Activated CD8-positive, alpha-beta T cell treated with anti-CD3 and anti-CD28 coated beads, Interleukin-2, amount 10 ng/mL, durations not matched to agents 7 days and 5 days (primary cell): ENCODE measurements around the gene B3GALNT2. TPM values are rescaled to one million over a fixed set of nuclear protein-coding genes. Genes with fewer than 3 reads are reported as not detected.

ENCODE experiments used
- ATAC-seq: fragments of 150-1000 bp; cut with Tn5 transposase; one replicate; pipeline ENCODE4 v1.10.0; 2021; ENCODE audit warnings: moderate library complexity
- CTCF ChIA-PET: fragments of 350-600 bp; sonication (Branson Sonifier 250); formaldehyde crosslinking; loops from one replicate; lab custom pipeline; 2021; ENCODE audit warnings: antibody characterized with exemption; lab: Charles Lee
- POLR2A ChIA-PET: fragments of 350-600 bp; sonication (Branson Sonifier 250); formaldehyde crosslinking; loops from one replicate; lab custom pipeline; 2021; ENCODE audit warnings: antibody characterized with exemption; lab: Charles Lee
- DNase-seq: peaks from one replicate; pipeline ENCODE4 v3.0.0-alpha.2; 2020
- H3K27ac Mint-ChIP-seq: one replicate; pipeline ENCODE4 v1.8.0; 2021; ENCODE audit warnings: mild to moderate bottlenecking, mixed read lengths
- H3K27me3 Mint-ChIP-seq: one replicate; pipeline ENCODE4 v1.8.0; 2021; ENCODE audit warnings: low read depth, mixed read lengths
- H3K36me3 Mint-ChIP-seq: one replicate; pipeline ENCODE4 v1.8.0; 2021; ENCODE audit warnings: low read depth, mixed read lengths
- H3K4me1 Mint-ChIP-seq: one replicate; pipeline ENCODE4 v1.8.0; 2021; ENCODE audit warnings: low read depth, mixed read lengths
- H3K4me3 Mint-ChIP-seq: one replicate; pipeline ENCODE4 v1.8.0; 2021; ENCODE audit warnings: mild to moderate bottlenecking, mixed read lengths
- H3K9me3 Mint-ChIP-seq: one replicate; pipeline ENCODE4 v1.8.0; 2022; ENCODE audit warnings: mixed read lengths; ENCODE audit not compliant: insufficient read depth
- total RNA-seq, 2 experiments: library from RNA; stranded (reverse); gene quantifications; one replicate each; pipeline ENCODE4 v1.2.3, GENCODE V29; 2021

B3GALNT2 gene
- total RNA-seq, 2 experiments from 2014 or later = 12.9 to 13.0 TPM

DNA sequence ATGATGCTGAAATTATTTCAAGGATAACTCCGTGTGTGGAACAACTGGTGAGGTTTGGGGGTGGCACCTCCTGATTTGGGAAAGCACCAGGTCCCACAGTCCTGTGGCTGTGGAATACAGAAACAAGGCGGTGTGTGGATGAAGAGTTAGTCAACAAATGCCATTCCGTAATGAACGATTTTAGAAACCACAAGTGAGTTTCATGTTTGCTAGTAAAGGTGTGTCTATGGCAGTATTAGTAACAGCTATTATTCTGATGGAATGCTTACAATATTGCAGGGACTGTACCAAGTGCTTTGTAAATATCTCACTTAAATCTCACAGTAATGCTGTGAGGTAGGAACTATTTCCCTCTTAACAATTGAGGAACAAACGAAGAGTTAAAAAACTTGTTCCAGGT, 53.8 kb downstream of the B3GALNT2 start:
- H3K36me3 Mint-ChIP-seq = peaks cover 34% of the 10 kb centered on the region
- POLR2A ChIA-PET = interaction anchor here (0.9 kb wide), 1 partner anchor 54 kb away, joined by 3 read pairs; the partner anchor contains the start of gene B3GALNT2

DNA sequence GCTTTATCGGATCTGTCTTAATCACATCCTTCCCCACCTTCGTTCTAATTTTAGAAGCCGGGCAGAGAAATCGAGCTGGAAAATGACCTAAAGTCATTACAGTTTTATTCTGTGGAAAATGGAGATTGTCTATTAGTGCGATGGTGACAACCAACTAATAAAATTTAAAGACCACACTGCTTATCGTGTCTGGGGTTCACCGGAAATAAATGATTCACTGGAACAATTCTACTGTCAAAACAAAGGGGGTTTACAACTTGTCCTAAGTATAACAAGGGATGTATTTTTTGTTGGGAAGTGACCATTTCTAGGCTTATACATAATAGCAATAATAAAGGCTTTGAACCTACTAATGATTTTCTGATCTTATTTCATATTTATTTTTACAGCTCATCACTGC, 55.6 kb downstream of the B3GALNT2 start:
- Mint-ChIP-seq H3K9me3 (no peaks in the 10 kb centered on the region), H3K36me3 (peaks cover 41% of the 10 kb centered on the region), H3K27me3 (no peaks in the 10 kb centered on the region), H3K4me3 (no peak overlapping the region), H3K27ac (no peak overlapping the region), H3K4me1 (no peaks in the 10 kb centered on the region)
- no peak for DNase-seq
- POLR2A ChIA-PET = interaction anchor here (0.6 kb wide), 1 partner anchor 294 kb away, joined by 4 read pairs; no protein-coding TSS in a partner anchor
- no peak for ATAC-seq
- CTCF ChIA-PET = interaction anchor here (1.0 to 2.2 kb wide), 2 partner anchors 32 to 55 kb away, joined by 4 to 6 read pairs; partner anchors contain the start of gene B3GALNT2

More for the DNA sequence above, 53.8 kb downstream of the B3GALNT2 start:
- no peak for ATAC-seq
- DNase-seq = no peak
- no peaks in the 10 kb centered on the region for H3K9me3 Mint-ChIP-seq
- no peaks in the 10 kb centered on the region for H3K27me3 Mint-ChIP-seq
- CTCF ChIA-PET = interaction anchor here (0.8 to 1.9 kb wide), 3 partner anchors 9 to 63 kb away, joined by 3 to 8 read pairs (median 4); partner anchors contain the start of gene B3GALNT2
- H3K4me1 Mint-ChIP-seq = no peaks in the 10 kb centered on the region
- no peak overlapping the region for H3K27ac Mint-ChIP-seq
- no peak overlapping the region for H3K4me3 Mint-ChIP-seq

- no peak overlapping the region for H3K4me3 Mint-ChIP-seq
- ChIA-PET POLR2A (no interaction called here), CTCF (interaction anchor here (0.7 to 2.3 kb wide), 4 partner anchors 20 to 62 kb away, joined by 3 to 7 read pairs (median 4); no protein-coding TSS in a partner anchor)
- H3K4me1 Mint-ChIP-seq = no peaks in the 10 kb centered on the region
- ATAC-seq (no peak), DNase-seq (no peak)
- no peaks in the 10 kb centered on the region for H3K27me3 Mint-ChIP-seq
- H3K36me3 Mint-ChIP-seq = peaks cover 37% of the 10 kb centered on the region
- no peak overlapping the region for H3K27ac Mint-ChIP-seq
- no peaks in the 10 kb centered on the region for H3K9me3 Mint-ChIP-seq
Measured at GRCh38 chr1:235442788-235443429, 61.3 kb downstream of the B3GALNT2 start.

GRCh38 chr1:235441159-235441685, 63.0 kb downstream of the B3GALNT2 start:
- ChIA-PET CTCF (interaction anchor here (0.7 to 1.5 kb wide), 4 partner anchors 10 to 336 kb away, joined by 3 to 4 read pairs (median 4); no protein-coding TSS in a partner anchor), POLR2A (no interaction called here)
- Mint-ChIP-seq H3K4me1 (no peaks in the 10 kb centered on the region), H3K36me3 (peaks cover 39% of the 10 kb centered on the region), H3K27me3 (no peaks in the 10 kb centered on the region), H3K27ac (no peak overlapping the region), H3K9me3 (no peaks in the 10 kb centered on the region), H3K4me3 (no peak overlapping the region)
- DNase-seq (no peak), ATAC-seq (no peak)

- H3K9me3 Mint-ChIP-seq = no peaks in the 10 kb centered on the region
- no peak overlapping the region for H3K27ac Mint-ChIP-seq
- no peak for ATAC-seq
- H3K4me3 Mint-ChIP-seq = no peak overlapping the region
- DNase-seq = no peak
- ChIA-PET CTCF (interaction anchor here (0.6 kb wide), 1 partner anchor 82 kb away, joined by 3 read pairs; no protein-coding TSS in a partner anchor), POLR2A (no interaction called here)
- H3K4me1 Mint-ChIP-seq = no peaks in the 10 kb centered on the region
- peaks cover 20% of the 10 kb centered on the region for H3K36me3 Mint-ChIP-seq
- H3K27me3 Mint-ChIP-seq = no peaks in the 10 kb centered on the region
Measured at GRCh38 chr1:235434001-235434400, 70.3 kb downstream of the B3GALNT2 start.

DNA sequence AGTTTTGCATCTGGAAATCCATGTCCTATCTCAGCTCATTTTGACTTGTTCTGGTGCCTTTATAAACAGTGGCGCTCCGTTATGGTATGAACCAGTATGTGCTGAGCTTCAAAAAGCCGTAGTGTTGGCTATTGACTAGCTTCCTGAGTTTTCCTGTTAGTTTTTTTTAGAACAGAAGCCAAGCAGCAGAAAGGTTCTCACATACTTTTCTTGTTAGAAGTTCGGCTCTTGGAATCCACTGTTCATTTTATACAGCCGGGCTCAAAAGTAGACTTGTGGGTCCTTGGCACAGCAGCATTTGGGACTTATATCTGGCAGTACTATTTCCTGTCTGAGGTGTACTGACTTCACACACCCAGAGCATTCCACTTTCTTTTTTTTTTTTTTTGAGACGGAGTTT, 73.3 kb downstream of the B3GALNT2 start:
- Mint-ChIP-seq H3K4me3 (no peak overlapping the region), H3K4me1 (no peaks in the 10 kb centered on the region), H3K36me3 (peaks cover 6% of the 10 kb centered on the region), H3K27me3 (no peaks in the 10 kb centered on the region), H3K27ac (no peak overlapping the region), H3K9me3 (no peaks in the 10 kb centered on the region)
- ATAC-seq (no peak), DNase-seq (no peak)
- POLR2A ChIA-PET = no interaction called here
- CTCF ChIA-PET = interaction anchor here (2.6 kb wide), 1 partner anchor 14 kb away, joined by 9 read pairs; no protein-coding TSS in a partner anchor

GRCh38 chr1:235429143-235429542, 75.1 kb downstream of the B3GALNT2 start:
- DNase-seq = no peak
- Mint-ChIP-seq H3K4me3 (no peak overlapping the region), H3K4me1 (peaks cover 4% of the 10 kb centered on the region), H3K9me3 (no peaks in the 10 kb centered on the region), H3K27me3 (no peaks in the 10 kb centered on the region), H3K27ac (no peak overlapping the region), H3K36me3 (no peaks in the 10 kb centered on the region)
- POLR2A ChIA-PET = no interaction called here
- CTCF ChIA-PET = interaction anchor here (6.8 kb wide), 1 partner anchor 13 kb away, joined by 40 read pairs; no protein-coding TSS in a partner anchor
- ATAC-seq = no peak

DNA sequence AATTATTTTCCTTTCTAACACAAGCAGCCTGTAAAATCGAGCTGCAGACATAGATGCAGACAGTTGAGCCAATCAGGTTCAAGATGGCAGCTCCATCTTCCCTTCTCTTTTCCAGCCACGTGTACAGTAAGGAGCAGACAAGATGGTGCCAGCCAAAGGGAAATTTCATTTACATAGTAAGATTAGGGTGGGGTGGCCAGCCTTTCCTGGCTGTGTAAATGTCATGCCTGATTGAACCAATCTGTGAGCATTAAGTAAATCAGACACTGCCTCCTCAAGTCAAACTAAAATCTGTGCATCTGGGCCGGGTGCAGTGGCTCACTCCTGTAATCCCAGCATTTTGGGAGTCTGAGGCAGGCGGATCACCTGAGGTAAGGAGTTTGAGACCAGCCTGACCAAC, 76.8 kb downstream of the B3GALNT2 start:
- H3K4me1 Mint-ChIP-seq = peaks cover 20% of the 10 kb centered on the region
- ATAC-seq = no peak
- CTCF ChIA-PET = interaction anchor here (1.2 to 6.8 kb wide), 2 partner anchors 11 to 76 kb away, joined by 3 to 40 read pairs; no protein-coding TSS in a partner anchor
- H3K27ac Mint-ChIP-seq = no peak overlapping the region
- no peak overlapping the region for H3K4me3 Mint-ChIP-seq
- no peaks in the 10 kb centered on the region for H3K36me3 Mint-ChIP-seq
- H3K9me3 Mint-ChIP-seq = no peaks in the 10 kb centered on the region
- no peaks in the 10 kb centered on the region for H3K27me3 Mint-ChIP-seq
- POLR2A ChIA-PET = interaction anchor here (0.7 kb wide), 1 partner anchor 16 kb away, joined by 3 read pairs; no protein-coding TSS in a partner anchor
- no peak for DNase-seq

GRCh38 chr1:235426680-235427079, 77.6 kb downstream of the B3GALNT2 start:
- no peaks in the 10 kb centered on the region for H3K9me3 Mint-ChIP-seq

DNA sequence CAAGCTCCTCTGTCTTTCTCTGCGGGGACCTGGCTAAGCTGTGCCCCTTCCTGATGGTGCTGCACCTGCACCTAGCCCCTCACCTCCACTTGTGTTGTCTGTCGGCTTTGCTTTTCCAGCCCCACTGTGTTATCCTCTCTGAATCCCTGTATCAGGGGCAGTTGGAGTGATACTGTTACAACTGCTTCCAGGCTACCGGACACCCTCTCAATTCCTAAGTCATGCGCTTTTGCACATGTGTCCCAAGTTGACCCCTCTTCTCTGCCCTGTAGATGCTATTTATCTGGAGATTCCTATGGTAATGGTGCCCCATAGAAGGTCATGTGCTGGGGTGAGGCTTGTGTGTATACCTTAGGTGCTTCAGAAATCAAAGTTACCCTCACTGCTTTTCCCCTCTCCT, 78.1 kb downstream of the B3GALNT2 start:
- Mint-ChIP-seq H3K4me1 (peaks cover 27% of the 10 kb centered on the region), H3K27ac (no peak overlapping the region), H3K9me3 (no peaks in the 10 kb centered on the region), H3K36me3 (no peaks in the 10 kb centered on the region), H3K4me3 (no peak overlapping the region), H3K27me3 (no peaks in the 10 kb centered on the region)
- ChIA-PET POLR2A (interaction anchor here (0.6 kb wide), 1 partner anchor 10 kb away, joined by 3 read pairs; no protein-coding TSS in a partner anchor), CTCF (interaction anchor here (0.7 to 6.8 kb wide), 2 partner anchors 10 to 79 kb away, joined by 3 to 40 read pairs; no protein-coding TSS in a partner anchor)
- DNase-seq (no peak), ATAC-seq (no peak)

More at GRCh38 chr1:235426680-235427079, 77.6 kb downstream of the B3GALNT2 start:
- ChIA-PET POLR2A (interaction anchor here (0.7 kb wide), 1 partner anchor 17 kb away, joined by 3 read pairs; no protein-coding TSS in a partner anchor), CTCF (interaction anchor here (0.7 to 6.8 kb wide), 3 partner anchors 11 to 78 kb away, joined by 3 to 40 read pairs (median 3); no protein-coding TSS in a partner anchor)
- DNase-seq = no peak
- Mint-ChIP-seq H3K36me3 (no peaks in the 10 kb centered on the region), H3K27ac (no peak overlapping the region), H3K4me1 (peaks cover 26% of the 10 kb centered on the region), H3K4me3 (no peak overlapping the region), H3K27me3 (no peaks in the 10 kb centered on the region)
- no peak for ATAC-seq

GRCh38 chr1:235425357-235425756, 78.9 kb downstream of the B3GALNT2 start:
- POLR2A ChIA-PET = interaction anchor here (0.6 kb wide), 1 partner anchor 10 kb away, joined by 3 read pairs; no protein-coding TSS in a partner anchor
- CTCF ChIA-PET = interaction anchor here (6.8 kb wide), 1 partner anchor 9 kb away, joined by 40 read pairs; no protein-coding TSS in a partner anchor
- Mint-ChIP-seq H3K4me1 (peaks cover 27% of the 10 kb centered on the region), H3K9me3 (no peaks in the 10 kb centered on the region), H3K27me3 (no peaks in the 10 kb centered on the region), H3K27ac (no peak overlapping the region), H3K36me3 (peaks cover 3% of the 10 kb centered on the region), H3K4me3 (no peak overlapping the region)
- no peak for DNase-seq
- ATAC-seq = no peak
